Gastrocnemius medialis (tissue), 4 donors: Measurements from ENCODE around the gene CADM2.

Source experiments
- CTCF ChIP-seq, 5 experiments: fragments of 450-650 bp in 3 of 5; fragments of 200-600 bp in 2 of 5; sonication (generic) in 2 of 5; IDR thresholded peaks in 4 of 5; conservative IDR thresholded peaks in 1 of 5; 1 replicate in 4 of 5; 2 replicates in 1 of 5; pipeline ENCODE4 v1.5.1; 2016 to 2019; ENCODE audit warnings: antibody characterized with exemption in 5 of 5, mild to moderate bottlenecking in 3 of 5, moderate library complexity in 3 of 5
- POLR2A ChIP-seq, 2 donors: fragments of 450-650 bp; IDR thresholded peaks; one replicate each; pipeline ENCODE4 v1.6.1; 2017; ENCODE audit warnings: antibody characterized with exemption in 2 of 2, mild to moderate bottlenecking in 2 of 2, moderate library complexity in 2 of 2

- TF ChIP-seq POLR2A (IDR thresholded peaks at IDR 0.05): no peak
- TF ChIP-seq CTCF (IDR thresholded peaks at IDR 0.05 in 4 of 5, conservative IDR thresholded peaks at IDR 0.05 in 1 of 5): no peak
Measured at GRCh38 chr3:85321892-85322291, 363.1 kb downstream of the CADM2 start.
